Endometrial microvascular endothelial cells (primary cell): ENCODE data around the gene AIRE. TPM values are rescaled to one million over a fixed set of nuclear protein-coding genes. Genes with fewer than 3 reads are reported as not detected.
"Not testable (repeated sequence)": the region's sequence is repeated elsewhere in the genome, so short reads cannot be mapped to it uniquely, and the experiment has no call there.

Experiments used
- in situ Hi-C: cut with HindIII; loops from 2 replicates; pipeline ENCODE4 v1.10.0; 2017; ENCODE audit warnings: low sequenced_read_pairs, low pct_unique_long_range_greater_than_20kb; ENCODE audit errors: inconsistent ontology term
- total RNA-seq: library from RNA; depleted of rRNA; stranded (reverse); fragments of >200 nt; gene quantifications from one replicate; pipeline ENCODE4 v1.2.3, GENCODE V29; 2015; ENCODE audit errors: inconsistent ontology term

The AIRE gene
- total RNA-seq, 1 donor from 2014 or later: not detected

DNA sequence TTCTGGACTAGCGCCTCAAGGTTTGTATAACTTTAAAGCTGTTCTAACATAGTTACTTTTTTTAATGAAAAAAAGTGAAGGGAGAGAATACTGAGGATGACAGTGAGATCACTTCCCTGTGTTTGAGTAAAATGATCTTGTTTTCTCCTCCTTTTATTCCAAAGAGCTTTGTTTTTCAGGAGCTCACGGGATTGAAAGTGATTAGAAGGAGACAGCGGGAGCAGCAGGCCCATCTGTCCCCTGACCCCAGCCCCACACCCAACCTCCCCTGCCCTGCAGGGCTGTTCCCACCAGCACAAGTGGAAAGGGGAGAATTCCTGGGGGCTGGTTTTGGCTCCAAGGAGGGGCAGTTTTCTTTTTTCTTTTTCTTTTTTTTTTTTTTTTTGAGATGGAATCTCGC lies 21.9 kb upstream of the AIRE start:
- in situ Hi-C loops: no loop called here

- in situ Hi-C loops: no loop called here
Observed at GRCh38 chr21:44265734-44266270, 19.9 kb upstream of the AIRE start.

DNA sequence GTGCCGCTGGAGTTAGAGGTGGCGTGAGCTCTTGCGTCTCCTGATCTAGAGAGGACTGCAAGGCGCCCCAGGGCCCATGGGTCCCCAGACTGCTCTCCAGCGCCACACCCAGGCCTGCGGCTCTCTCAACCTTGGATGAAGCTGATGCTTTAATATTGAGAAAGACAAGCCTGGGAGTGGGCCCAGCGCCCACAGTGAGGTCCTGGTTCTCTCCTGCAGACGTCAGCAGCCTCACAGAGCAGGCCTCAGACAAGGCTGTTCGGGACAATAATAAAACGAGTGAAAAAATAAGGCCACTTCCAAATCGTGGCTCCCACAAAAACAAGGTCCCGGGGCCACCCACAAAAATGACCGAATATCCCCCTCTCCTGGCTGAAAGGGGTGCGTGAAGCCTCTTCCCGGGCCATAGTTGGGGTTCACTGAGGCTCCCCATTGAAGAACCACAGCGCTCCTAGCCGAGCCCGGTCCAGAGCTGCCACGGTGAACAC lies 18.0 kb upstream of the AIRE start:
- in situ Hi-C loops: no loop called here

DNA sequence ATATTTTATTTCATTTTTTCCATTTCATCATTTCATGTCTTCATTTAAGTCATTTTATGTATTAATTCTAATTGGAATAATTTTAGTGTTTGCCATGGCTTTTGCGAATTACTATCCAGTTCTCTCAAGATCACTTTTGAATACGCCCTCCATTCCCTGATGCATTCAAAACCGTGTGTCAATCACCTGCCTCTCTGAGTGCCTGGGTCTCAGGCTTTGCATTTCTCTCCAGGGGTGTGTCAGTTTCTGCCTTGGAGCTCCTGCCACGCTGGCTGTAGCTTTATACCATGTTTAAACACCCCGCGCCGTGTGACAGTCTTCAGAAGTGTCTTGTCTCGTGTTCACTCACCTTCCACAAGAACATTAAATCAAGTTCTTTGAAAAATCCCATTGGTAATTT lies 16.6 kb upstream of the AIRE start:
- in situ Hi-C loops: no loop called here

- in situ Hi-C loops: no loop called here
Observed at GRCh38 chr21:44271558-44272283, 14.0 kb upstream of the AIRE start.

- in situ Hi-C loops: no loop called here
Observed at GRCh38 chr21:44272284-44272858, 13.3 kb upstream of the AIRE start.

- in situ Hi-C loops: no loop called here
Observed at GRCh38 chr21:44273046-44273445, 12.6 kb upstream of the AIRE start.

- in situ Hi-C loops: no loop called here
Observed at GRCh38 chr21:44275041-44275440, 10.6 kb upstream of the AIRE start.

- in situ Hi-C loops: no loop called here
Observed at GRCh38 chr21:44279354-44280260, 6.1 kb upstream of the AIRE start.

DNA sequence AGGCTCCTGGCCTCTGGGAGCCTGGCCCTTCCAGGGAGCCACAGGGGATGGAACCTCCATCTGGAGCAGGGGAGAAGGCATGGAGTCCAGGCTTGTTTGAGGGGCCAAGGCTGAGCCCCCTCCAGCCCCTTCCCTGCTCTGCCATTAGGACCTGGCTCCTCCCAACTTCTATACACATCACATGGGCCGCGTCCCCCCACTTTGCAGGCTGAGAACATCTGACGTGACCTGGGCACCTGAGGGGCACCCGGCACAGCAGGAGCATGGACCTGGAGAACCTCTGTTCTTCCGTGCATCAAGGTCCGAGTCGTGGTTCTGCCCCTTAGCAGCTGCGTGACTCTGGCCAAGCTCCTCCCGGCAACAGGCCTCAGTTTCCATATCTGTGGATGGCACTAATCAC lies 3.9 kb upstream of the AIRE start:
- in situ Hi-C loops: no loop called here

- in situ Hi-C loops: no loop called here
Observed at GRCh38 chr21:44282370-44282769, 3.3 kb upstream of the AIRE start.

- in situ Hi-C loops: not testable (repeated sequence)
Observed at GRCh38 chr21:44283211-44283785, 2.4 kb upstream of the AIRE start.

DNA sequence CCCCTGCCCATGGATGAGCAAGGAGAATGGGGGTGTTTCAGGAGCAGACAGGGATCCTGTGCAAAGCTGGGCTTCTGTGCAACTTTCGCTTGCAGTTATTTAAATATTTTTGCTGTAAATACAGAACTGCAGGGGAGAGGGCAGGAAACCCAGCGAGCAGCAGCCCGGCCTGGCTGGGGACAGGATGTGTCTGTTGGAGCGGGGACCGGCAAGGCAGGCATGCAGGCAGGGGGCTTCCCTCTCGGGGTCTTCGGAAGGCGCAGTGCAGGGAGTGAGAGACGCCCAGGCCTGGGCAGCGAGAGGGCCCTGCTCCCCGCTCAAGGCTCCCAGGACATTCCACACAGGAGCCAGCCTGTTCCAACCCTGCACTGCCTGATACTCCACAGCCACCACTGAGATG lies 1.7 kb upstream of the AIRE start:
- in situ Hi-C loops: no loop called here

DNA sequence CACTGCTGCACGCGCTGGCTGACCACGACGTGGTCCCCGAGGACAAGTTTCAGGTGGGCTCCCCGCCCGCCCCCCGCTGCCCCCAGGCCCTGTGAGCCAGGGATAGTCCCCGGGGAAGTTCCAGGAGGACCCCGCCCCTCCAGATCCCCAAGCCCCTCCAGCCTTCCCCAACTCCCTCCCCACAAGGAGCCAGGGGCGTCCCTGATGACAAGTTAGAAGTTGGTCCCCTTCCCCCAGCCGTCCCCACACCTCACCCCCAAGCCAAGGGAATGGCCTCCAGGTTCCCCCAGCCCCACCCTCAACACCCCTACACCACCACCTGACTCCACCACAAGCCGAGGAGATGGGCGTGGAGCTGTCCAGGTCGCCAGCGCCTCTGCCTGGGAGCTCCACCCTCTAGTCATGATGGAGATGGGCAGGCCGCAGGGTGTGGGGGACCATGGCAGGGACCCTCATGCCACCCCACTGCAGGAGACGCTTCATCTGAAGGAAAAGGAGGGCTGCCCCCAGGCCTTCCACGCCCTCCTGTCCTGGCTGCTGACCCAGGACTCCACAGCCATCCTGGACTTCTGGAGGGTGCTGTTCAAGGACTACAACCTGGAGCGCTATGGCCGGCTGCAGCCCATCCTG lies 525 bp downstream of the AIRE start:
- in situ Hi-C loops: no loop called here

DNA sequence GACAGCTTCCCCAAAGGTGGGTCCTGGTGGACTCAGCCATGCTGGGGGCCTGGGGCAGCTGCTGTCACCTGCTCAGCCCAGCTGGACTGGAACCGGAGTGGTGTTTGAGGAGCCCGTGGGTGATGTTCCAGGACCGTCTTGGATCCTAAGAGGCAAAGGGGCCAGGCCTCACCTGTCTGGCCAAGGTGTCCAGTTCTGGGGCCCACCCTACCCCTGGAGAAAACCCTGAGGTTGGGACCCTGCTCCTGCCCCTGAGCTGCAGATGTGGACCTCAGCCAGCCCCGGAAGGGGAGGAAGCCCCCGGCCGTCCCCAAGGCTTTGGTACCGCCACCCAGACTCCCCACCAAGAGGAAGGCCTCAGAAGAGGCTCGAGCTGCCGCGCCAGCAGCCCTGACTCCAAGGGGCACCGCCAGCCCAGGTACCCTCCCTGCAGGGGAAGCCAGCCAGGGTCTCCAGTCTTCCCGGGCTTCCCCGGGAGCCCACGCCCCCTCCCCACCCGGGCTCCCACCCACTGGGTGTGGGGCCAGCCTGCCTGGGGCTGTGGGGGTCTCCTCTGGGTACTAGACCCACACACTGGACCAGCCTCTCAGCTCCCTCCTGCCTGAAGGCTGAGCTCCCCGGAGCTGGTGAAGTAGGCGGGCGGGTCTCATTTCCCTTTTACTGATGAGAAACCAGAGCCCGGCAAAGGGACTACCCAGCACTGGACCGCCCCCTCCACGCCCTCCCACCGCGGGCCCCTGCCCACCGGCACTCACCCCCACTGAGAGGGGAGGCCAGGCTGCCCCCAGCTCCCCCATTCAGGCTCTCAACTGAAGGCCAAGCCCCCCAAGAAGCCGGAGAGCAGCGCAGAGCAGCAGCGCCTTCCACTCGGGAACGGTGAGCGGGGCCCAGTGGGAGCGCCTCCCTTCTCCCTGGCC lies 1.3 kb downstream of the AIRE start:
- in situ Hi-C loops: no loop called here

DNA sequence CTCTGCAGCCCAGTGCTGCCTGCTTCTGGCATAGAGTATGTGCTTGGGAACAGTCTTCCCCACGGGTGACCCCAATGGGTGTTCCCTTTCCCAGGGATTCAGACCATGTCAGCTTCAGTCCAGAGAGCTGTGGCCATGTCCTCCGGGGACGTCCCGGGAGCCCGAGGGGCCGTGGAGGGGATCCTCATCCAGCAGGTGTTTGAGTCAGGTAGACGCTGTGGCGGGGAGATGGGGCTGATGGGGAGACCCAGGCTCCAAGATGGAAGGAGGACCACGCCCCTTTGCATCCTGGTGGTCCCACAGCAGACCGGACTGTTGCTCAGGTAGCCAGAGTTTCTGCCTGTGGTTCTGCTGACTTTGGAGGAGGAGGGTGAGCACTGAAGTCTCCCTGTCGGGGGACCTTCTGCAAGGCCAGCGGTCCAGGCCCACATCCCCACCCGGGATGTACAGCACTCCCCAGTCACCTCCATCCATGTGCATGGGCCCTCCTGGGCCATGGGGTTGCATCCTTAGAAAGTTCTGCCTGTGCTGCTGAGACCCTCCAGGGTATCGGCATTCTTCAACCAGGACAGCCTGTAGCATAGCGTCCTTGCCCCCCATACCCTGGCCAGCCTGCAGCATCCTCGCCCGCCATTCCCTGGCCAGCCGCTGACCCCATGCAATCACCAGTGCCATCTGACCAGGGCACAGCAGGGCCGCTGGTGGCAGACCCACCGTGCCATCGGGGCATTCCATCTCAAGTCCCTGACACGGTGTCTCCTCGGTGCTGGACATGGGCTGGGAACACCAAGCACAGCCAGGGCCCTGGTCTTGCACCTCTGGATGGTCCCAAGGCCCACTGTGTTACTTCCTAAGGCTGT lies 2.8 kb downstream of the AIRE start:
- in situ Hi-C loops: no loop called here
